GM19324 (cell line): ENCODE data around the gene KIF13A.
"Not testable (repeated sequence)": the region's sequence is repeated elsewhere in the genome, so short reads cannot be mapped to it uniquely, and the experiment has no call there.

Source experiments
- ATAC-seq: cut with Tn5 transposase; IDR thresholded peaks from one replicate; pipeline ENCODE4 v1.9.1; 2021; ENCODE audit warnings: mild to moderate bottlenecking, moderate library complexity; ENCODE audit not compliant: unreplicated experiment, low FRiP score

KIF13A gene

DNA sequence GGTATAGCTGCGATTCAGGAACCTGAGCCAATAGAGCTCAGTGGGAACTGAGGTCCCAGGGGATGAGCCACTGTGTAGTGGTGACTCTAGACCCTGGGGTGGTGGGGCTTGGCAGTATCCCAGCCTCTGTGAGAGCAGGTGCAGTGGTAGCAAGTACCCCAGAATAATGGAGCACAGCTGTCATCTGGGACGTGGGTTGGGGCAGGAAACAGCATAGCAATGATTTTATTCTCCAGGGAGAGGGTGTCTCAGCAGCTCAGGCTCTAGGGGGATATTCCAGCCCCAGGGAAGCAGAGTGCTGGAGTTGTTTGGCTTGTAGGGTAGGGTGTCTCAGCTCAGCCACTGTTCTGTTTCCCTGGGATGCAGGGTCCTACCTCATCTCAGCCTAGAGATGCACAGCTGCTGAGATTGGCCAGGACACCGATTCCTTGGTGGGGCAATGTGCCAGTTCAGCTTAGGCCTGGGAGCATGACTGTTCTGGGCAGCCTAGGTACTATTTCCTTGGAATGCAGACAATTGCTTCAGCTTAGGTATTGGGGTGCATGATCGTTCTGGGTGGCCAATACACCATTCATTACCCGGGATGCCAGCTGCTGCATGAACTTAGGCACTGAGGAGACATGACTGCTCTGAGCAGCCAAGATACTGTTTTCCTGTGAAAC lies 246.7 kb downstream of the KIF13A start:
- no peak for ATAC-seq

GRCh38 chr6:17737704-17738252 lies 249.7 kb downstream of the KIF13A start:
- ATAC-seq, result no peak

- ATAC-seq, result not testable (repeated sequence)
Observed at GRCh38 chr6:17735311-17735710, 252.1 kb downstream of the KIF13A start.

DNA sequence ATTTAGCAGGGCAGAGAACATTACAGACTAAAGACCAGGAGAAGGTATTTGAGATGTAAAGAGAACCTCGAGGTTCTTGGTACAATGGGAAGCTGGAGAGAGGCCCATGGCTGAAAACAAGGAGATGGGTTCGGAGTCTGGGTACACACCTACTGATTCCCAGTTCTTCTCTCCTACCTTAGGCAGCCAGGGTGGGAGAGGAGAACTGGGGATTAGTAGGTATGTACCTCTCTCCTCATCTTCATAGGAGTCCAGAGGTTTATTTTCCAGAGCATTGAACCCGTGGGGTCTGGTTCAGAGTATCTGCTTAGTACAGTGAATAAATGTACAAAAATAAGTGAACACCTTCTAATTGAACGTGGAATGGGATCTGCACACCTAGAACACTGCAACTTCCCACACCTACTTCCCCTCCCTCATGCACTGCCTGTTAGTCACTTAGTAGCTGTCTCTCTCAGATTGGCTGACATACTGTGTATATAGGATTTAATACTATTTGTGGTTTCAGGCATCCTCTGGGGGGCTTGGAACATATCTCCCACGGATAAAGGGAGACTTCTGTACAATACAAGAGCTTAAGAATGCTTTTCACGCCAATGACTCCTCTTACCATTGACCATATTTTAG lies 257.2 kb downstream of the KIF13A start:
- no peak for ATAC-seq

DNA sequence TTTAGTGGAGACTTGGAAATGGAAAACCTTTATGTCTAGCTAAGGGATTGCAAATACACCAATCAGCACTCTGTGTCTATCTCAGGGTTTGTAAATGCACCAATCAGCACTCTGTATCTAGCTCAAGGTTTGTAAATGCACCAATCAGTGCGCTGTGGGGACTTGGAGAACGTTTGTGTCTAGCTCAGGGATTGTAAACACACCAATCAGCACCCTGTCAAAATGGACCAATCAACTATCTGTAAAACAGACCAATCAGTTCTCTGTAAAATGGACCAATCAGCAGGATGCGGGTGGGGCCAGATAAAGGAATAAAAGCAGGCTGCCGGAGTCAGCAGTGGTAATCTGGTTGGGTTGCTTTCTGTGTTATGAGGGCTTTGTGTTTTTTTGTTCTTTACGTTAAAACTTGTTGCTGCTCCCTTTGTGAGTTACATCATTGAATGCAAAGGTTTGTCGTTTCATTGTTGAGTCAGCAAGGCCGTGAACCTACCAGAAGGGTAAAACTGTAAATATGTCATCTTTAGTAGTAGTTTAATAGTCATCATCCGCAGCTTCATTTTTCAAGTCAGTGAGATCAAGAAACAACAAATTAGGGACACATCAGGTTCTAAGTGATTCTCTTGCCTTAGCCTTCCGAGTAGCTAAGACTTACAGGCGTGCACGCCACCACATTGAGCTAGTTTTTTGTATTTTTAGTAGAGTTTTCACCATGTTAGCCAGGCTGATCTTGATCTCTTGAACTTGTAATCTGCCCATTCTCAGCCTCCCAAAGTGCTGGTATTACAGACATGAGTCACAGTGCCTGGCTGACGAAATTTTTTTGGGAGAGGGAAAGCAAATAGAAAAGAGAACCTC lies 258.0 kb downstream of the KIF13A start:
- ATAC-seq, result no peak

DNA sequence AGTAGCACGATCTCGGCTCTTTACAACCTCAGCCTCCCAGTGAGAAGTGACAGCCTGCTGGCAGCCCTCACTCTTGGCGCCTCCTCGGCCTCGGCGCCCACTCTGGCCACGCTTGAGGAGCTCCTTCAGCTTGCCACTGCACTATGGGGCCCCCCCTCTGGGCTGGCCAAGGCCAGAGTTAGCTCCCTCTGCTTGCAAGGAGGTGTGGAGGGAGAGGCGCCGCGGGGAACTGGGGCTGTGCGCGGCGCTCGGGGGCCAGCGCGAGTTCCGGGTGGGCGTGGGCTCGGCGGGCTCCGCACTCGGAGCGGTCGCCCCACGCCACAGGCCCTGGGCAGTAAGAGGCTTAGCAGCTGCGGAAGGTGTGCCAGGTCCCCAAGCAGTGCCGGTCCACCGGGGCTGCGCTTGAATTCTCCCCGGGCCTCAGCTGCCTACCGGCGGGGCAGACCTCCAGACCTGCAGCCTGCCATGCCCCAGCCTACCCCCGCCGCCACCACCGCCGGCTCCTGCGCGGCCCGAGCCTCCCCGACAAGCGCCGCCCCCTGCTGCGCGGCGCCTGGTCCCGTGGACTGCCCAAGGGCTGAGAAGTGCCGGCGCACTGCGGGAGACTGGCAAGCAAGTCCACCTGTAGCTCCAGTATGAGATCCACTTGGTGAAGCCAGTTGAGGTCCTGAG lies 258.7 kb downstream of the KIF13A start:
- ATAC-seq, result no peak

GRCh38 chr6:17725083-17725482 lies 262.4 kb downstream of the KIF13A start:
- ATAC-seq, result no peak

DNA sequence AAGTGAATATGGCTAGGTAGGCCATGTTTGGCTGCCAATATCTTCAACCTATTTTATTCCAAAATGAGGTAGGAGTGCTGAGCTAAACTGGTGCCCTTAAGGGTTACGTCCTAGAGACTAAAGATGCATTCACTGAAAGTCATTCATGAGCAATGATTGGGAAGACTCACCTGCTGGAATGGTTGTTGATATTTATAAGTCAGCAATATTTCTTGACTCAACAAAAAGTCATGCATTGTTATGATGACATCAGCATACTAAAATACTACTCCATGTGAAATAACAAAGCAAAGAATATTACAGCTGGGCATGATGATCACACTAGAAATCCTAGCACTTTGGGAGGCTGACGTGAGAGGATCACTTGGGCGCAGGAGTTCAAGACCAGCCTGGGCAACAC lies 263.1 kb downstream of the KIF13A start:
- no peak for ATAC-seq

GRCh38 chr6:17721671-17722070 lies 265.8 kb downstream of the KIF13A start:
- ATAC-seq, result no peak

DNA sequence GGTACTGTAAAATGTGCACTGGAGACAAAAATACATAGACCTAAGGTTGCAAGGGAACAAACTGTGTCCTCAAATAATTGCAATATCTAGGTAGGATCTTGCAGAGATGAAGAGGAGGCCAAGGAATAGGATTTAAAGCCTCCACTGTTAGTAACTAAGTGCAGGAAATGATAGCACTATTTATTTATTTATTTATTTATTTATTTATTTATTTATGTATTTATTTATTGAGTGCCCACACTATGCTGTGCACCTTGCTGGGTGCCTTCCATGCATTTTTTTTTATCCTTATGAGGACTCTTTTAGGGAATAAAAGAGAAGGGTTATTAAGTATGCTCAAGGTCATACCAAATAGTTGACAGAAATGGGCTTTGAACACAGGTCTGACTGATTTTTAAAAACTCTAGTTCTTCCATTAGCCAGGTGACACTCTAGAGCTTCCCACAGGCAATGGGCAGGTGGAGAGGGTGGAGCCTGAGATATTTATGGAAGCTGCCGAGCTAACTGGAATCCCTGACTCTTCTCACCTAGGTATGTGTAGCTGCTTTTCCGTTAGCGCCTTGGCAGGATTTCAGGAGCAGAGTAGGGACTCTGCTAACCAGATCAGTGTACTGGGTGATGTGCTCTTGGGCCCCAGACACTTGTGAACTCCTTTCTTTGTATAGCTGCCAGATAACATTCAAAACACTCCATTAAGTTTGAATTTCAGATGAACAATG lies 268.0 kb downstream of the KIF13A start:
- ATAC-seq, result no peak

DNA sequence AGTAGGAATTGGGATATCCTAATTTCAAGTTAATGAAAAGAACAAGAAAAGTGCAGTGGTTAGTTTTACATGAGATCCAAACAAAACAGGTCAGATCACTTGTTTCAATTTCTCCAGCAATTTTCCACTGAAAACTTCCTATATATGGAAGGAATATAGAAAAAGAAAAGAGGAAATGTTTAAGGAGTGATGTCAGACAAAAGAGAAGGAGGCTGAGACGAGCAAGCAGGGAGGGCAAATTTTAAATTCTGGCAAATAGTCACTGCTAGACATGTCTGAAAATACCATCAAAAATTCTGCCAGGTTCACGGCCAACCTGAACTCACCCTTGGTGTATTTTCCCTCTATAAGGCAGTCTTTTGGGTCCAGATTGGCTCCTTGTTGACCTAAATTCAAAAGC lies 271.2 kb downstream of the KIF13A start:
- ATAC-seq, result no peak

DNA sequence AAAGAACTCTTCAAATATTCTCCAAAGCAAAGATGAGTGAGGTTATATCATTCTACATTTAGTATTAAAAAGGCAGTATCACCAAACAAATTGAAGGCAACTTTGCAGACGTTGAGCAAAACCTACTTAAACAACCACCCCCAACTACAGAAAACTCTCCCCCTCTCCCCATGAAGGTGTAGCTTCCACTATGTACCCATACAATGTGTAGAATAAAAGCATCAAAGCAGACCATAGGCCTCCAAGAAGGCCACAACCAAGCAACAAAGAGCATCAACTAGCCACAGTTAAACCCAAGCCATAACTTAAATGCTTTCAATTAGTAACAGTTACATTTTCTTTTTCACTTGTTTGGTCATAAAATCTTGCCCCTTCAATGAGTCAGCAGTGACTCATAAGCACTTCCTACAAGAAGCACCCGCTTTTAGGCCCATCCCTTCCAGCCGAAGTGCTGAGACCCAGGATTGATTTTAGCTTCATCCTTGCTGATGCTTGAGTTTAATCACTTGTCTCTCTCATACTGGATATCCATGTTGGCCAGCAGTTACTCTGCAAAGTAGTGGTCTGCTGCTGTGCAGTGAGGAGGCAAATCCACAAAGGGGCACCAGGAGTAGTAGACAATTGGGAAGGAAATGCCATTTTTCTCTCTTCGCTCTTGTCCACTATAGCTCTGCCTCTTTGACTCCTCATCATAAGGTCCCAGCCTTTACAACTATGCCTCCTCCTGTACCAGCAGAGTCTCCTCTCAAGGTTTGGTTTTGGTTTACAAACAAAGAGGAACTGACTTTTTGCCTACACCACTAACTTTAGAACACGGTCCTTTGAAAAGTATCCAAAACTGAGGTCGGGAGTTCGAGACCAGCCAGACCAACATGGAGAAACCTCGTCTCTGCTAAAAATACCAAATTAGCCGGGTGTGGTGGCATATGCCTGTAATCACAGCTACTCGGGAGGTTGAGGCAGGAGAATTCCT lies 272.3 kb downstream of the KIF13A start:
- no peak for ATAC-seq

DNA sequence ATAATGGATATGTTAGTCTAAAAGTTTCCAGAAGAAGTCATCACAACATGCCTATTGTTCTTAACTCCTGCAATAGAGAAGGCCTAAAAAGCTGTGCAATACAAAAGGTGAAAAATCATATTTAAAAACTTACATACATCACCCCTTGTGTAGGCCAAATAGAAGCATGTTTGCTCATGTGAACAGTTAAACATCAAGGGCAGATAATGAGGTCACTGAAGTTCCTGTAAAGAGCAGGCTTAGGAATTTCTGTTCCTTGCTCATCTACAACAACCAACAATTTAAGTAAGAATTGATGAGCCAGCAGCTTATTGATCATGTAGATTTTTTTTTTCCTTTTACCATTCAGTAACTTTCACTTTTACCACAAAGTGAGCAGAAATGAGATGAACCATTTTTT lies 273.3 kb downstream of the KIF13A start:
- no peak for ATAC-seq

- ATAC-seq, result no peak
Observed at GRCh38 chr6:17712576-17712975, 274.9 kb downstream of the KIF13A start.

GRCh38 chr6:17710331-17710730 lies 277.1 kb downstream of the KIF13A start:
- no peak for ATAC-seq

DNA sequence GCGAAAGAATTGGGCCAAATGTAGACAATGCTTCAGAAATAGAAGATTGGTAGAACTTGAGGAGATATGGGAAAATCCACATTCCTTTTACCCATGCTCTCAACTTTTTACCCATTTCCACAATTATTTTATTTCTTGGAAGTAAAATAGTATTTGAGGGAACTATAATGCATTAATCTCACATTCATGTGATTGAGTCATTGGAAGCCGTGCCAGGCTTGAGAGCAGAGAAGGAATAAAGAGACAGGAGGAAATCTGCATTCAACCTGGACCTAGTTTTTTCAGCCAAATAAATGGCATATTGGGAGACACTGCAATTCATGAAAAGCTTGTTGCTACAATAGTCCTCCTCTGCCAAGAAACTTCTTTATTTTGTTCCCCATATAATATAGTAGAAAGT lies 278.0 kb downstream of the KIF13A start:
- ATAC-seq, result no peak
